NT2/D1 (cell line): Measurements from ENCODE around the gene PLCB1.

Source experiments
- DNase-seq: peaks from one replicate; pipeline ENCODE4 v3.0.0-alpha.2; 2011; ENCODE audit warnings: low read depth, low spot score
- H3K27me3 ChIP-seq: 2 replicates; pipeline ENCODE4 v1.6.0; 2011; ENCODE audit warnings: mild to moderate bottlenecking; ENCODE audit not compliant: insufficient read length, insufficient read depth
- H3K36me3 ChIP-seq: 2 replicates; pipeline ENCODE4 v1.6.1; 2011; ENCODE audit warnings: mild to moderate bottlenecking, low read length, mixed read lengths; ENCODE audit not compliant: insufficient read depth, insufficient read length
- H3K4me1 ChIP-seq: 2 replicates; pipeline ENCODE4 v1.5.1; 2011; ENCODE audit not compliant: insufficient read depth, insufficient read length
- H3K4me3 ChIP-seq: 2 replicates; pipeline ENCODE4 v1.5.1; 2011; ENCODE audit warnings: low read depth; ENCODE audit not compliant: insufficient read length
- H3K9ac ChIP-seq: 2 replicates; pipeline ENCODE4 v1.6.0; 2011; ENCODE audit warnings: low read depth; ENCODE audit not compliant: insufficient read length
- H3K9me3 ChIP-seq: 2 replicates; pipeline ENCODE4 v1.5.1; 2011; ENCODE audit warnings: mild to moderate bottlenecking, low read length; ENCODE audit not compliant: insufficient read depth
- SUZ12 ChIP-seq: IDR thresholded peaks from 2 replicates; pipeline ENCODE4 v1.6.1; 2011; ENCODE audit not compliant: insufficient read length, insufficient read depth; ENCODE audit errors: extremely low read depth
- YY1 ChIP-seq: IDR thresholded peaks from 2 replicates; pipeline ENCODE4 v1.6.1; 2011; ENCODE audit not compliant: insufficient read length, insufficient read depth
- ZNF274 ChIP-seq: IDR thresholded peaks from 2 replicates; pipeline ENCODE4 v1.6.1; 2011; ENCODE audit warnings: mild to moderate bottlenecking, low read depth, low read length

The PLCB1 gene

DNA sequence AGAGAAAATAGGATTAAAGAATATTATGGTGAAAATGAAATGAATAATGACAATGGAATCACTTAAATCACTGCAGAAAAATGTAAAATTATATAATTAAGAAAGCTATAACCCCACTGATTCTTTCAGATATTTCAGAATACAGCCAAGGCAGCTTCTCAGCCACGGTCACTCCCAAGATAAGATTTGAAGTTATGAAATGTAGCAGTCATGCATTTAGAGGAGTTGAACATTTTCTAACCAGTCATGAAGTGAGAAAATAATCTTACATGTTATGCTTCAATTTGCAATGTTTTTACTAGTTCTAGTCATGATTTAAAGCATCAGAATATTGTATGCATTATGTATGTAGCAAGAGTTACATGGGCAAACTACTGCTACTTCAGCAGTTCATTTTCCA, 13.3 kb upstream of the PLCB1 start:
- no peak overlapping the region for H3K4me3 ChIP-seq
- H3K9me3 ChIP-seq = peaks cover 5% of the 10 kb centered on the region; the same call in 1 of the 2 replicates
- no peaks in the 10 kb centered on the region for H3K4me1 ChIP-seq

DNA sequence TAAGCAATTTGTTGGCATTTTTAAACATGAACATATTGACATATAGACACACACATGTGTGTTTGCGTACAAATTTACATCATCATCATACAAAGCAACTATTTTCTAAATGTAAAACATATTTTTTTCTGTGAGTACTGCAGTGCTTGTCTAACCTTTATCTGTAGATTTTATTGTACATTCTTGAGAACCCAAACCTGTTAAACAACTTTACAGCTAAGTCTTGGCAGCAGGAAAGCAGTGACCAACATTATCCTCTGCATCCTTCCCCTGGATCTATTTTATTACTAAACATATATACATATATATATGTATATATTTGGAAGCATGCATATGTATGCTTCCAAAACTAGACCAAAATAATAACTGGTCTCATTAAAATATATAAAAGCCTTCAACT, 10.4 kb upstream of the PLCB1 start:
- DNase-seq = no peak
- H3K9ac ChIP-seq = no peak overlapping the region
- TF ChIP-seq SUZ12 (no peak), ZNF274 (no peak), YY1 (no peak)
- no peaks in the 10 kb centered on the region for H3K36me3 ChIP-seq
- no peaks in the 10 kb centered on the region for H3K9me3 ChIP-seq
- H3K4me1 ChIP-seq = no peaks in the 10 kb centered on the region
- H3K4me3 ChIP-seq = no peak overlapping the region
- H3K27me3 ChIP-seq = no peaks in the 10 kb centered on the region

More for the DNA sequence above, 13.3 kb upstream of the PLCB1 start:
- Histone ChIP-seq H3K36me3 (no peaks in the 10 kb centered on the region), H3K27me3 (no peaks in the 10 kb centered on the region), H3K9ac (no peak overlapping the region)
- DNase-seq = no peak
- no peak for TF ChIP-seq ZNF274

DNA sequence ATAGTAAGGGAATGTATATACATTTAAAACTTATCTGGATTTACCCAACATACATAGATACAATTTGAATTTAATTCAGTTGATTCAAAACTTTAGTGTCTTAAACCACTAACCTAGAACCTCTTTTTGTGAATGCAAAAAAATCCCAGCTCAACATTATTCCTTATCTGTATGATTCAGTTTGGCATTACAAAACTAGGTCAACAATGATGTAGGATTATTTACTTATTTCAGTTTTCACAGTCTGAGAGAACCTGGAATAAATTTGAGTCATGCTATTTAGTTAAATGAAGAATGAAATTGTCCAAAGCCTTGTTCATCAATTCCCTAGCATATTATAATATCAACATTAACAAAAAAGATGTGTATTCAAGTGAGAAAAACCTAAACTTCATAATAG, 7.4 kb upstream of the PLCB1 start:
- no peaks in the 10 kb centered on the region for H3K9me3 ChIP-seq
- H3K36me3 ChIP-seq = no peaks in the 10 kb centered on the region
- no peaks in the 10 kb centered on the region for H3K4me1 ChIP-seq
- no peak for DNase-seq
- H3K9ac ChIP-seq = no peak overlapping the region
- no peaks in the 10 kb centered on the region for H3K27me3 ChIP-seq
- TF ChIP-seq SUZ12 (no peak), ZNF274 (no peak), YY1 (no peak)
- H3K4me3 ChIP-seq = no peak overlapping the region

DNA sequence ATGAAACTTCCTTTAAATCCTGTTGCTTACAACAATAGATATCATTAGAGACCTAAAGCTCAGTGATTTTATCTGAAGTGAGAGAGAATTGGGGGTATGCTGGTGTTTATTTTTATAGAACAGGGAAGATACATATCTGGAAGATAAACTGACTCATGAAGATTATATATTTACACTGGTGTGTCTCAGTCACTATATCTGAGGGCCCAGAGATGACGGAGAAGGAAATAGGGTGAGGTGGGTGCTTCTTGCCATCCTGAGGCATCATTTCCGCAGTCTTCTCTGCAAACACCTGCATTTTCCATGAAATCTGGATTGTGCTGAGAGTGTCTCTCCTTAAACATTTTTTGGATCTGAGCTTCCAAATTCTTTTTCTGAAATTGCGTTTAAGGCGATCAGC, 5.9 kb upstream of the PLCB1 start:
- no peaks in the 10 kb centered on the region for H3K4me1 ChIP-seq
- no peak for DNase-seq
- H3K9ac ChIP-seq = no peak overlapping the region
- no peak overlapping the region for H3K4me3 ChIP-seq
- no peaks in the 10 kb centered on the region for H3K9me3 ChIP-seq
- no peaks in the 10 kb centered on the region for H3K27me3 ChIP-seq
- H3K36me3 ChIP-seq = no peaks in the 10 kb centered on the region
- TF ChIP-seq SUZ12 = no peak
- TF ChIP-seq ZNF274 = no peak
- TF ChIP-seq YY1 = no peak

DNA sequence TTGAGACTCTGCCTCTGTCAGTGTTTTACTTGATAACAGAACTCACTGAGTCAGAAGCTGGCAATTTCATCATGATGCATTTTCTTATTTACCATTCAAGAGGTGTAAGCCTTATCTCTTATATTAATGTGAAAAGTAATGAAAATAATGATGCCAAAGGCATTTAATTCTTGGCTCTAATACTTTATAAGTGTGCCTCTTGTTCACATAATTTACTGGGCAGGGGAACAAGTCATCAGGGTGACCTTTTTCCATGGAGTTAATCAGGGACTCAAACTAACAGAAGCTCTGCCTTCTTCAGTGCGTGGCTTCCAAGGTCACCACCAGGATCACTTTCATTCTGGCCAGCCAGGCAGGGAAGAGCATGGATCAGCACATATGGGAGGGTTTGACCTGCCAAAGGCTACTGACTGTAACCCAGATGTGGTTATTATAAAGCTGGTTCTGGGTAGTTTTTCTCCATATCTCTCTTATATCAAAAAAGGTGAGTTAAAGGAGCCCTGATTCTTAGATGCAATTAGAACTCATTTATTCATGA, 5.2 kb upstream of the PLCB1 start:
- no peaks in the 10 kb centered on the region for H3K36me3 ChIP-seq
- no peaks in the 10 kb centered on the region for H3K27me3 ChIP-seq
- H3K9me3 ChIP-seq = no peaks in the 10 kb centered on the region
- DNase-seq = no peak
- no peak overlapping the region for H3K4me3 ChIP-seq
- H3K9ac ChIP-seq = no peak overlapping the region
- TF ChIP-seq YY1 (no peak), SUZ12 (no peak), ZNF274 (no peak)
- no peaks in the 10 kb centered on the region for H3K4me1 ChIP-seq

DNA sequence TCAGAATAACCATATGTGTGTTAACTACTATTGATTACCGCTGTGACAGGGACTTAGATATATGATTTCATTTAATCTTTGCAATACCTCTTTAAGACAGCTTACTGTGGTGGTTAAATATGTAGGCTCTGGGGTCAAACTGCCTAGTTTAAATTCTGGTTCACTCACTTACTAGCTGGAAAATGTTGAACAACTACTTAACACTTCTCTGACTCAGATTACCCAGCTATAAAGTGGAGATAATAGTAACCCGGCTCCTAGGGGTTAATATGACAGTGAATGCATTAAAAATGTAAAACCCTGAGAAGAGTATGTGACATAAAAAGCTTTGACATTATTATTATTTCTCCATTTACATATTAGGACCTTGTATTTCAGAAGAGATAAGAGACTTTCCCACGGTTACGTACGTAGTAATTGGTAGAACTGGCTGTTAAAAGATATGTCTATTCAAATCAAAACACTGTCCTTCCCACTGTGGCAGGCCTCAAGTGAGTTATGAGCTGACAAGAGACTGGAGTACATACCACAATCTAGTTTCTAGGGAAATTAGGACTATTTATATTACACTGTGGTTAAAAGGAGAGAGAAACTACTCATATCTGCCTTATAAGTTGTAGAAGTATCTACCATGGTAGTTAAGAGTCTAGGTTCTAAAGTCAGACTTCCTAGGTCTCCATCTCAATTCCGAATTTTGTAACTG, 4.4 kb upstream of the PLCB1 start:
- no peak for TF ChIP-seq SUZ12
- TF ChIP-seq YY1 = no peak
- TF ChIP-seq ZNF274 = no peak
- Histone ChIP-seq H3K36me3 (no peaks in the 10 kb centered on the region), H3K9me3 (no peaks in the 10 kb centered on the region), H3K27me3 (peaks cover under 1% of the 10 kb centered on the region), H3K4me3 (no peak overlapping the region), H3K9ac (no peak overlapping the region), H3K4me1 (no peaks in the 10 kb centered on the region)
- no peak for DNase-seq

DNA sequence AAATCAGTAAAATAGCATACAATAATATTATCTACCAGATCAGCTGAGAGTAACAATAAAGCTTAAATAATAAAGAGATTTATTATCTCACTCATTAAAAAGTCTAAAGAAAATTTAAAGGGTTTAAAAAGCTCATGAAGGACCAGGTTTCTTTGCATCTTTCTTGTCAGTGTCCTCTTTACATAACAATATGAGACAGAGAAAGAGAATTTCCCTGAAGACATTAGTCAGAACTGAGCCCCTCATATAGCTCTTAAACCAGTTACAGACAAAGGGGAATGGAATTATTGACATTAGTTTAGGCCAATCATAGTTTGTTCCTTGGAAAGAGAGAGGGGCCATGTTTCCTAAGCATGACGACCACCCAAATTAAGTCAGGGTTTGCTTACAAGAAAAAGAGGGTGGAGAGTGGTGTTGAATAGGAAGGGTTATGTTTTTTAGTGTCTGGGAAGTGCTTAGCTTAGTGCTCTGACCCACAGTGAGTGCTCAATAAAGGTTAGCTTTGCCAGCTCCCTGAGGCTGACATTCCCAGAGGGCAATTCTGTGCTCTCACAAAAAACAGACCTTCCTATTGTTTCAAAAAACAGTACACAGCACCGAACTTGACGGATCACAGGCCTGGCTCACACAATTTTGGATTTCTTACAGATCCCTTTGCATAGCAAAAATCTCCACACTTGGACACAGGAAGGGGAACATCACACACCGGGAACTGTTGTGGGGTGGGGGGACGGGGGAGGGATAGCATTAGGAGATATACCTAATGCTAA, 3.6 kb upstream of the PLCB1 start:
- no peak for DNase-seq
- Histone ChIP-seq H3K4me3 (no peak overlapping the region), H3K36me3 (no peaks in the 10 kb centered on the region), H3K9ac (no peak overlapping the region), H3K4me1 (no peaks in the 10 kb centered on the region), H3K27me3 (peaks cover 8% of the 10 kb centered on the region), H3K9me3 (no peaks in the 10 kb centered on the region)
- no peak for TF ChIP-seq SUZ12
- TF ChIP-seq ZNF274 = no peak
- no peak for TF ChIP-seq YY1
